ENCODE measurements around the gene ARHGAP44. TPM values are rescaled to one million over a fixed set of nuclear protein-coding genes. Genes with fewer than 3 reads are reported as not detected.

The ARHGAP44 gene
- total and polyA plus RNA-seq, 2 of the 4 experiments (the other 2 are of a cell fraction), result 0.54 to 1.0 TPM

DNA sequence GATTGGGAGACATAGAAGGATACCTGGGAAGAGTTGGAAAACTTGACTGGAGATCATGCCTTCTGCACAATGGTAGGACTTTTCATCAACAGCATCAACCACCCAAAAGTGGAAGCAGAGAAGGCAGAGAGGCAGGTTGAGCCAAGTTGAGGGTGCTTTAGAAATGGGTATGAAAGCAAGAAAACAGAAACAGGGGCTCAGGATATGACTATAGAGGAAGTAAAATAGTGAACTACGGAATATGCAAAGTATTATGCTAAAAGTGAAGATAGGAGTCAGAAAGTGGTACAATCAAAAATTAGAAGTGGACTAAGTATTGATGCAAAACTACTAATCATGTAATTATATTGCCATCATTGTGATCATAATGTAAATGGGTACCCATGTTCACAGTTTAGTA lies 16.1 kb upstream of the ARHGAP44 start:
- H2BK20ac ChIP-seq (ENCODE audit: low read depth, low read length), result no peak overlapping the region
- H2BK5ac ChIP-seq (ENCODE audit: low read depth, low read length, poor library complexity, severe bottlenecking), result no peak overlapping the region
- no peak overlapping the region for H4K91ac ChIP-seq (ENCODE audit: insufficient read depth, low read depth, low read length)
- intact Hi-C loops (cut with micrococcal nuclease) (no loop called here), dilution Hi-C loops (cut with HindIII; ENCODE audit: low sequenced_read_pairs, unreplicated experiment) (no loop called here), in situ Hi-C loops (cut with MboI; ENCODE audit: low sequenced_read_pairs) (no loop called here)
- H3K79me1 ChIP-seq (ENCODE audit: low read depth in 1 of 2, low read length in 2 of 2), result no peaks in the 10 kb centered on the region
- H3K36me3 ChIP-seq (ENCODE audit: control insufficient read depth, insufficient read depth, low read length), result no peaks in the 10 kb centered on the region; the same call in 1 of the 2 replicates
- H3K14ac ChIP-seq (replicated peaks; ENCODE audit: low read depth, low read length), result no peak overlapping the region
- no TSS peak for BruUV-seq (replicated peaks)
- H3K4me1 ChIP-seq (ENCODE audit: control insufficient read depth, insufficient read depth, low read length), result no peaks in the 10 kb centered on the region
- H3K4ac ChIP-seq (ENCODE audit: low read depth, low read length), result no peak overlapping the region
- no peak overlapping the region for H2BK120ac ChIP-seq (ENCODE audit: low read depth, low read length)
- no peaks in the 10 kb centered on the region for H4K20me1 ChIP-seq (ENCODE audit: insufficient read depth, low read length)
- H3K4me3 ChIP-seq (ENCODE audit: insufficient read depth, low read depth, low read length), result no peak overlapping the region
- no peak overlapping the region for H3K56ac ChIP-seq (ENCODE audit: extremely low read depth, insufficient read depth, low read length)
- ATAC-seq (ENCODE audit: low read depth) (no peak), DNase-seq (no peak)
- ChIA-PET CTCF (no interaction called here), POLR2A (ENCODE audit: unreplicated experiment) (no interaction called here)
- H3K27ac ChIP-seq (ENCODE audit: insufficient read depth, low read length), result no peak overlapping the region
- H2AFZ ChIP-seq (replicated peaks; ENCODE audit: low read length, poor library complexity), result no peak overlapping the region
- H3K18ac ChIP-seq (ENCODE audit: low read depth, low read length), result no peak overlapping the region
- no peak overlapping the region for H4K5ac ChIP-seq (ENCODE audit: low read depth, low read length)
- H3K23ac ChIP-seq (ENCODE audit: low read depth, low read length), result no peak overlapping the region
- H3K9me1 ChIP-seq (ENCODE audit: insufficient read depth, low read length), result no peaks in the 10 kb centered on the region
- no peak overlapping the region for H3K4me2 ChIP-seq (ENCODE audit: low read depth, low read length)
- no peaks in the 10 kb centered on the region for H3K9me3 ChIP-seq (ENCODE audit: control insufficient read depth, insufficient read depth, low read length)
- no CpG with 5 or more reads among the region's 1 CpG for WGBS, 2 experiments (ENCODE audit: extremely low coverage in 2 of 2, insufficient read length in 1 of 2)
- H3K9ac ChIP-seq (ENCODE audit: low read depth, low read length), result no peak overlapping the region
- H4K8ac ChIP-seq (ENCODE audit: low read depth in 2 of 2, low read length in 2 of 2), result no peak overlapping the region
- no peak overlapping the region for H2BK15ac ChIP-seq (ENCODE audit: low read depth, low read length)
- H2AK5ac ChIP-seq (ENCODE audit: low read depth, low read length), result no peak overlapping the region
- H2AK9ac ChIP-seq (replicated peaks; ENCODE audit: low read depth, low read length, poor library complexity), result no peak overlapping the region
- TF ChIP-seq, protein P1, sequence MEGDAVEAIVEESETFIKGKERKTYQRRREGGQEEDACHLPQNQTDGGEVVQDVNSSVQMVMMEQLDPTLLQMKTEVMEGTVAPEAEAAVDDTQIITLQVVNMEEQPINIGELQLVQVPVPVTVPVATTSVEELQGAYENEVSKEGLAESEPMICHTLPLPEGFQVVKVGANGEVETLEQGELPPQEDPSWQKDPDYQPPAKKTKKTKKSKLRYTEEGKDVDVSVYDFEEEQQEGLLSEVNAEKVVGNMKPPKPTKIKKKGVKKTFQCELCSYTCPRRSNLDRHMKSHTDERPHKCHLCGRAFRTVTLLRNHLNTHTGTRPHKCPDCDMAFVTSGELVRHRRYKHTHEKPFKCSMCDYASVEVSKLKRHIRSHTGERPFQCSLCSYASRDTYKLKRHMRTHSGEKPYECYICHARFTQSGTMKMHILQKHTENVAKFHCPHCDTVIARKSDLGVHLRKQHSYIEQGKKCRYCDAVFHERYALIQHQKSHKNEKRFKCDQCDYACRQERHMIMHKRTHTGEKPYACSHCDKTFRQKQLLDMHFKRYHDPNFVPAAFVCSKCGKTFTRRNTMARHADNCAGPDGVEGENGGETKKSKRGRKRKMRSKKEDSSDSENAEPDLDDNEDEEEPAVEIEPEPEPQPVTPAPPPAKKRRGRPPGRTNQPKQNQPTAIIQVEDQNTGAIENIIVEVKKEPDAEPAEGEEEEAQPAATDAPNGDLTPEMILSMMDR (conservative IDR thresholded peaks at IDR 0.05; ENCODE audit: low read depth, low read length), result no peak
- TF ChIP-seq POLR2A (IDR thresholded peaks at IDR 0.05; ENCODE audit: low read depth, low read length) (no peak), MAFK (IDR thresholded peaks at IDR 0.05; ENCODE audit: low read depth, low read length) (no peak), RCOR1 (IDR thresholded peaks at IDR 0.05; ENCODE audit: insufficient replicate concordance, low read length) (no peak), RAD21 (IDR thresholded peaks at IDR 0.05; ENCODE audit: low read length) (no peak), NFE2L2 (IDR thresholded peaks at IDR 0.05; ENCODE audit: low read depth, low read length) (no peak), BHLHE40 (IDR thresholded peaks at IDR 0.05; ENCODE audit: low read depth, low read length) (no peak), CHD1 (IDR thresholded peaks at IDR 0.05; ENCODE audit: low read depth, low read length) (no peak), SMC3 (IDR thresholded peaks at IDR 0.05; ENCODE audit: low read depth, low read length) (no peak), RFX5 (IDR thresholded peaks at IDR 0.05; ENCODE audit: low read depth, low read length) (no peak), MAZ (IDR thresholded peaks at IDR 0.05; ENCODE audit: borderline replicate concordance, low read depth, low read length) (no peak), FOS (IDR thresholded peaks at IDR 0.05; ENCODE audit: low read depth, low read length) (no peak), MXI1 (IDR thresholded peaks at IDR 0.05; ENCODE audit: borderline replicate concordance, low read depth, low read length) (no peak), CEBPB (IDR thresholded peaks at IDR 0.05; ENCODE audit: low read depth, low read length) (no peak)
- TF ChIP-seq, protein P2, sequence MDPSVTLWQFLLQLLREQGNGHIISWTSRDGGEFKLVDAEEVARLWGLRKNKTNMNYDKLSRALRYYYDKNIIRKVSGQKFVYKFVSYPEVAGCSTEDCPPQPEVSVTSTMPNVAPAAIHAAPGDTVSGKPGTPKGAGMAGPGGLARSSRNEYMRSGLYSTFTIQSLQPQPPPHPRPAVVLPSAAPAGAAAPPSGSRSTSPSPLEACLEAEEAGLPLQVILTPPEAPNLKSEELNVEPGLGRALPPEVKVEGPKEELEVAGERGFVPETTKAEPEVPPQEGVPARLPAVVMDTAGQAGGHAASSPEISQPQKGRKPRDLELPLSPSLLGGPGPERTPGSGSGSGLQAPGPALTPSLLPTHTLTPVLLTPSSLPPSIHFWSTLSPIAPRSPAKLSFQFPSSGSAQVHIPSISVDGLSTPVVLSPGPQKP (IDR thresholded peaks at IDR 0.05; ENCODE audit: borderline replicate concordance, low read depth, low read length), result no peak
- H3K27me3 ChIP-seq (ENCODE audit: control insufficient read depth, insufficient read depth, low read length), result peaks cover 2% of the 10 kb centered on the region; the same call in 1 of the 2 replicates

All from IMR-90 (cell line).